ENCODE results near the gene METTL17.
"Not testable (repeated sequence)": the region's sequence is repeated elsewhere in the genome, so short reads cannot be mapped to it uniquely, and the experiment has no call there.

DNA sequence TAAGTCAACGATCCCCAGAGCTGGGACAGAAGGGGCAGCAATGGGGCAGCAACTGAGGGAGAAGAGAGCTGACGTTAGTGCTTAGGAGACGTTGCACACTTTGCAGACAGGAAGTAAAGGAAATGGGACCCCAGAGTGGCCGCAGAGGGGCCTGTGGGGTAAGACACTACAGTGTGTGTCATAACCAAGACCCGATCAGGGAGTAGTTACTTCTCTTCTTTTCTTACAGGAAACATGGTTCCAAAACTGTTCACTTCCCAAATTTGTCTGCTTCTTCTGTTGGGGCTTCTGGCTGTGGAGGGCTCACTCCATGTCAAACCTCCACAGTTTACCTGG, 34.3 kb upstream of the METTL17 start:
- not testable (repeated sequence) for TF ChIP-seq CTCF, POLR2A, POLR2AphosphoS5, EP300 (IDR thresholded peaks at IDR 0.05)

Data from sigmoid colon (tissue), 4 donors.